BJ (cell line): Measurements from ENCODE around the gene DNAH10. TPM values are rescaled to one million over a fixed set of nuclear protein-coding genes. Genes with fewer than 3 reads are reported as not detected.

ENCODE experiments used
- CTCF ChIA-PET: fragments of 350-600 bp; formaldehyde crosslinking; extraction: SDS; loops from one replicate; lab custom pipeline; 2021; ENCODE audit warnings: antibody characterized with exemption, inconsistent platforms; lab: Yijun Ruan, JAX
- POLR2A ChIA-PET: fragments of 300-600 bp; sonication (Branson Sonifier 250); formaldehyde crosslinking; extraction: SDS; loops from one replicate; lab custom pipeline; 2021; ENCODE audit warnings: antibody characterized with exemption; lab: Charles Lee
- DNase-seq: peaks from one replicate; pipeline ENCODE4 v3.0.0-alpha.2; 2011; ENCODE audit warnings: low read depth
- H3K27me3 ChIP-seq: 2 replicates; pipeline ENCODE4 v1.6.0; 2011; ENCODE audit warnings: low read length; ENCODE audit not compliant: control insufficient read depth, insufficient read depth
- H3K36me3 ChIP-seq: 2 replicates; pipeline ENCODE4 v1.5.1; 2011; ENCODE audit warnings: low read length; ENCODE audit not compliant: control insufficient read depth, insufficient read depth
- H3K4me3 ChIP-seq: 2 replicates; pipeline ENCODE4 v1.5.1; 2011; ENCODE audit warnings: low read depth, mild to moderate bottlenecking, control low read depth, low read length
- polyA plus RNA-seq: library from polyadenylated mRNA; depleted of rRNA; stranded (reverse); fragments of >200 nt; gene quantifications from 2 replicates; pipeline ENCODE4 v1.2.3, GENCODE V29; 2011
- TF ChIP-seq, protein P1 (sequence below): IDR thresholded peaks from 2 replicates; pipeline ENCODE4 v1.5.1; 2011; ENCODE audit warnings: low read depth, mild to moderate bottlenecking, control low read depth, inconsistent platforms, low read length, moderate library complexity; ENCODE audit not compliant: insufficient read depth

The DNAH10 gene
- polyA plus RNA-seq, 1 experiment: 0.61 TPM

- TF ChIP-seq, protein P1, sequence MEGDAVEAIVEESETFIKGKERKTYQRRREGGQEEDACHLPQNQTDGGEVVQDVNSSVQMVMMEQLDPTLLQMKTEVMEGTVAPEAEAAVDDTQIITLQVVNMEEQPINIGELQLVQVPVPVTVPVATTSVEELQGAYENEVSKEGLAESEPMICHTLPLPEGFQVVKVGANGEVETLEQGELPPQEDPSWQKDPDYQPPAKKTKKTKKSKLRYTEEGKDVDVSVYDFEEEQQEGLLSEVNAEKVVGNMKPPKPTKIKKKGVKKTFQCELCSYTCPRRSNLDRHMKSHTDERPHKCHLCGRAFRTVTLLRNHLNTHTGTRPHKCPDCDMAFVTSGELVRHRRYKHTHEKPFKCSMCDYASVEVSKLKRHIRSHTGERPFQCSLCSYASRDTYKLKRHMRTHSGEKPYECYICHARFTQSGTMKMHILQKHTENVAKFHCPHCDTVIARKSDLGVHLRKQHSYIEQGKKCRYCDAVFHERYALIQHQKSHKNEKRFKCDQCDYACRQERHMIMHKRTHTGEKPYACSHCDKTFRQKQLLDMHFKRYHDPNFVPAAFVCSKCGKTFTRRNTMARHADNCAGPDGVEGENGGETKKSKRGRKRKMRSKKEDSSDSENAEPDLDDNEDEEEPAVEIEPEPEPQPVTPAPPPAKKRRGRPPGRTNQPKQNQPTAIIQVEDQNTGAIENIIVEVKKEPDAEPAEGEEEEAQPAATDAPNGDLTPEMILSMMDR: no peak
- no peak for DNase-seq
- Histone ChIP-seq H3K36me3 (no peaks in the 10 kb centered on the region), H3K27me3 (peaks cover 15% of the 10 kb centered on the region), H3K4me3 (no peak overlapping the region)
- ChIA-PET POLR2A (no interaction called here), CTCF (no interaction called here)
These were observed 125.0 kb downstream of the DNAH10 start for GRCh38 chr12:123886931-123887582.

DNA sequence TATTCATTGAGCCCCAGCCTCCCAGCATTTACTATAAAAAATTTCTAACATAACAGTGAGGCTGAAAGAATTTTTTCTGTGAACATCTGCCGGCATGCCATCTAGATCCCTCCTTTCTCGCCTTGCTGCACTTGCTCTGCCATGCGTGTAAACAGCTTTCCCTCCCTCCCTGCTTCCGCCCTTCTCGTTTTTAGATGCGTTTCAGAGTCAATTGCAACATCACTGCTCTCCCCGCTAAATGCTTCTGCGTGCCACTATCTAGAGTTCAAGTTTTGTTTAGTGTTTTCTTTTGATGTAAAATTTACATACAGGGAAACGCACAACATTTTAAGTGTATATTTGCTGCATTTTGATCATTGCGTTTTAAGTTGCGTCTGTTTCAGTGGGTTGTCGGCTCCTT, 126.9 kb downstream of the DNAH10 start:
- CTCF ChIA-PET: no interaction called here

DNA sequence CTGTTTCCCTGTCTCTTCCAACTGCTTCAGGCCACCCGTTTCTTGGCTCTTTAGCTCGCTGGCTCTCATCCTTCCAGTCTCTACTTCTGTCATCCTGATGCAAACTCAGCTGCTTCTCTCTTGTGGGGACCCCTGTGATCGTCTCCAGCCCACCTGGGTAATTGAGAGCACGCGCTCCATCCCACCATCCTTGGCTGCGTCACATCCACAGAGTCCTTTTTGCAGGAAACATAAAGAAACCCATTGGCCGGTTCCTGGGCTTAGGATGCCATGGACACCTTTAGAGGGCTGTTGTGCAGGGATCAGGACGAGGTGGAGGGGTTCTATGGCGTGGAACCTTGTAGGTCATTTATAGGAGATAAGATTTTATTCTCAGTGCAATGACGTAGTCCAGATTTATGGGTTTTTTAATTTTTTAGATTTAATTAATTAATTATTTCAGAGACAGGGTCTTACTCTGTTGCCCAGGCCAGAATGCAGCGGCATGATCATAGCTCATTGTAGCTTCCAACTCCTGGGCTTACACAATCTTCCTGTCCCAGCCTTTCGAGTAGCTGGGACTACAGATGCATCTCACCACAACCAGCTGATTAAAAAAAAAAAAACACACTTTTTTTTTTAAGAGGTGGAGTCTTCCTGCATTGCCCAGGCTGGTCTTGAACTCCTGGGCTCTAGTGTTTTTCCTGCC, 127.9 kb downstream of the DNAH10 start:
- no peak for DNase-seq
- CTCF ChIA-PET: no interaction called here
- TF ChIP-seq, protein P1: no peak
- POLR2A ChIA-PET: no interaction called here
- H3K36me3 ChIP-seq: no peaks in the 10 kb centered on the region
- peaks cover 18% of the 10 kb centered on the region for H3K27me3 ChIP-seq
- no peak overlapping the region for H3K4me3 ChIP-seq

More for the DNA sequence above, 126.9 kb downstream of the DNAH10 start:
- DNase-seq: no peak
- Histone ChIP-seq H3K4me3 (no peak overlapping the region), H3K27me3 (peaks cover 18% of the 10 kb centered on the region), H3K36me3 (no peaks in the 10 kb centered on the region)
- TF ChIP-seq, protein P1: no peak
- POLR2A ChIA-PET: no interaction called here

DNA sequence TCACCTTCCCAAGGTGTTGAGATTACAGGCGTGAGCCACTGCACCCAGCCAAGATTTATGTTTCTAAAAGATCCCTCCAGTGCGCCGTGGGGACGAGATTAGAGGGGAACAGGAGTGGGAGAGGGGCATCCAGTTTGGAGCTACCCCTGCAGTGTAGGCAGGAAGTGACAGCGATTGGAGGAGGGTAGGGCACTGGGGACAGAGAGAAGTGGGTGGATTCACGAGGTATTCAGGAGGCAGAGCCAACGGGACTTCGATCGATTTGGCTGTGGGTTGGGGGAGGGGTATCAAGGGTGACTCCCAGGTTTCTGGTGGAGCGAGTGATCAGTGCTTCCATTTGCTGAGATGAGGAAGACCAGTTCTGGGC, 128.4 kb downstream of the DNAH10 start:
- ChIA-PET POLR2A (no interaction called here), CTCF (no interaction called here)
- Histone ChIP-seq H3K27me3 (peaks cover 18% of the 10 kb centered on the region), H3K4me3 (no peak overlapping the region), H3K36me3 (no peaks in the 10 kb centered on the region)
- TF ChIP-seq, protein P1: no peak
- DNase-seq: no peak

DNA sequence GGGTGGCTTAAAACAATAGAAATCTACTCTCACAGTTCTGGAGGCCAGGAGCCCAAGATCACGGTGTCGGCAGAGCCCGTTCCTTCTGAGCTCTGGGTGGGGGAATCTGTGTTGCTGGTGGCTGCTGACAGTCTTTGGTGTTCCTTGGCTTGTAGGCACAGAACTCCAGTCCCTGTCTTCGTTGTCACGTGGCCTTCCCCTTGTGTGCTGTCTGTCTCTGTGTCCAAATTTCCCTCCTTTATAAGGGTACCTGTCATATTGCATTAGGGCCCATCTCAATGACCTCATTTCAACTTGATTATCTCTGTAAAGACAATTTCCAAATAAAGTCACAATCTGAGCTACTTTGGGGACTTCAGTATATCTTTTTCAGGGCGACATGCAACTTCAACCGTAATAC, 128.9 kb downstream of the DNAH10 start:
- DNase-seq: no peak
- POLR2A ChIA-PET: no interaction called here
- no peaks in the 10 kb centered on the region for H3K36me3 ChIP-seq
- no peak overlapping the region for H3K4me3 ChIP-seq
- CTCF ChIA-PET: no interaction called here
- TF ChIP-seq, protein P1: no peak
- peaks cover 18% of the 10 kb centered on the region for H3K27me3 ChIP-seq
